Ammon's horn (tissue), 1 donor: Measurements from ENCODE around the gene PRAC2.

Experiments
- DNase-seq: peaks from one replicate; pipeline ENCODE4 v3.0.0-alpha.2; 2016; ENCODE audit warnings: low spot score

PRAC2 gene

DNA sequence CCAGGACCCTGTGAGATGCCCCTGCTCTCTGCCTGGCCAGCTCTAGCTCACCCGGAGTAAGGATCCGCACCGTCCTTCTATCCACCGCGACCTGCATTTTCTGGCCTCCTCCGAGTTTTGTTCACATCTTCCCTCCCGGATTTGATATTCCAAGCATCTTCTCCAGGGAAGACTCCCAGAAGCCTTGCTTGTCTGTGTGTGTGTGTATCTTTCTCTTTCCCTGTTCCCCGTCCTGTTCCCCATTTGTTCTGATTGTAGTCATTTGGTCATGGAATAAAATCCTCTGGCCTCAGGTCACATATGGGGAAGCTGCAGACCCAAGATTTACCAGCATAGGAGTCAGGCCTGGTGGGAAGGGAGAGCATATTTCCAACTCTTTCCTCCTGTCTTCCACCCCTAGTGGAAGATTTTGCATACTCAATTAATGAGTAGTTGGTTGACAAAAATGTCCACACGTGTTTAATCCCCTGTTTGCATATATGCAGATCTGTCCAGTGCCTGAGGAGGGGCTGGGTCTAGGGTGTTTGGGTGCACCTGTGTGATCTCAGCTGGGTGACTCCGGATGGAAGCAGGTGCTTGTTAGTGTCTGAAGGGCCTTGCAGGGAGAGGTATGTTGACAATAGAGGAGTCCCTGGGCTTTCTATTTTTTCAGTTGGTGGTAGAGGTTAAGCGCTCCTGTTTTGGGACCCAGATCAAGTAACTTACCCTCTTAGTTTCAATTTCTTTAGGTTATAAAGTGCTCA, 2.5 kb upstream of the PRAC2 start:
- DNase-seq = no peak

- DNase-seq = no peak
Measured at GRCh38 chr17:48721009-48721402, 2.0 kb upstream of the PRAC2 start.

- DNase-seq = no peak
Measured at GRCh38 chr17:48722201-48722907, 631 bp upstream of the PRAC2 start, which contains the start of gene PRAC1. Gene PRAC1, minus strand, starts transcription at chr17:48722518. Its CDS starts 126 bp downstream, at chr17:48722392.

GRCh38 chr17:48723423-48724250, 652 bp downstream of the PRAC2 start:
- no peak for DNase-seq

DNA sequence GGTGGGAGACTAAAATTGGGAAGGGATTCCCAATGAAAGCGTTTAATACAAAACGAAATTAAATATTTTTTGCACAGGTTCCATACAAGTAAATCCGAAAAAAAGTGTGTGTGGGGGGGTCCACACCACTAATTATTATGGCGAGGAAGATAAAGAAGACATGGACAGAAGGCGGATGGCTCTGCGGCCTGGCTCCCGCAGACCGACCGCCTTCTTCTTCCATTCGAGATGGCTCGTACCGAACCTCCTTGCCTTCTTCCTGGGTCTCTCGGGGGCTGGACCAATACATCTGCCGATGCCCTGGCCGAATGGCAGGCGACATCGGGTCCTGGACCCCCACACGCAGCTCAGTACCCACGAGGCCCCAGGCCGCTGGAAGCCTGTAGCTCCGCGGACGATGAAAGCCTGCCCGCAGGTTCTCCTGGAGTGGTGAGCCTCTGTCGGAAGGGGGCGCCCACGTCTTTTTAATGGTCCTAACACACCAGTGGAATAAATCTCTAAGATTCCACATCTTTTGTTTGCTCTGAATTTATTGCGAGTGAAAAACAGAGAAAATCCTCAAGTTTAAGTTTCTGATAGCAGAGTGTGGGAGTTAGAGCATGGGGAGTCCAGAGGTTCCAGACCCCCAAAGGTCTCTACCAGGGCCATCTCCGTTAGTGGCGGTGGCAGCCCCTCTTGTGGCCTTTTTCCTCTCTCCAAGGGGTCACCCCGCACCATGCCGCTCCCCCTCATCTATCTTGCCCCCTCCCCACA, 1.4 kb downstream of the PRAC2 start:
- peak; percentile 68 for DNase-seq

- no peak for DNase-seq
Measured at GRCh38 chr17:48725004-48725287, 2.0 kb downstream of the PRAC2 start.

DNA sequence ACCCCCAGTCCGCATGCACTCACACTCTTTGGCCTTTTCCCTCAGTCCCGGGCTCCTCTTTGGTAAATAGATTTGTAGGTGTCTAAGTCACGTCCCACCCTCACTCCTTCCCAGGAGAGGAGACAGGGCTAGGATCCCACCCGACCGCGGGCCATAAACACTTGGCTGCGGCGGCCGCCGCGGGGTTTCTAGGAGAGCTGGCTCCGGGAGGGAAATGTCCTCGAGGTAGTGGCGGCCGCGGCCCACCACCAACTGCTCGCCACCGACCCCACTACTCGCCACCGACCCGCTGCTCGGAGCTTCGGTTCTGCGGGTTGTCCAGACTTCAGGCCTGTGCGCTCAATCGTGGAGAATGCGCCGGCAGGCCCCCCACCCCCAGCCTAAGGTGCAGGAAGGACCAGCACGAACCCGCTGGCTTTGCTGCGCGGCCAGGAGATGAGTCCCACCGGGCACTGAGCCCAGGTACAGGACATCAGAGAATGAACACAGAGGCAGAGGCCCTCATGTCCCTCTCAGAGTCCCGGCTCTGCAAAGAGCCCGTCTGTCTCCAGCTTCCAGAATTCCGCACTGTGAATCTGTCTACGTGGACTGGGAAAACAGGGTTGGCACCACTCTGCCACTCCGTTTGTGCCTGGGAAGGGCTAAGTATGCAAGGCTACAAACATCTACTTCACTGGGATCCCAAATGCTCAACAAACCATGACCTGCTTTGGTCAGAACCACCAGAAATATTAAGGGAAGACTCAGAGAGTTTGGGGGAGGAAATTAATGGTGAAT, 2.5 kb downstream of the PRAC2 start:
- DNase-seq = no peak

- DNase-seq = no peak
Measured at GRCh38 chr17:48726114-48726915, 3.3 kb downstream of the PRAC2 start.

DNA sequence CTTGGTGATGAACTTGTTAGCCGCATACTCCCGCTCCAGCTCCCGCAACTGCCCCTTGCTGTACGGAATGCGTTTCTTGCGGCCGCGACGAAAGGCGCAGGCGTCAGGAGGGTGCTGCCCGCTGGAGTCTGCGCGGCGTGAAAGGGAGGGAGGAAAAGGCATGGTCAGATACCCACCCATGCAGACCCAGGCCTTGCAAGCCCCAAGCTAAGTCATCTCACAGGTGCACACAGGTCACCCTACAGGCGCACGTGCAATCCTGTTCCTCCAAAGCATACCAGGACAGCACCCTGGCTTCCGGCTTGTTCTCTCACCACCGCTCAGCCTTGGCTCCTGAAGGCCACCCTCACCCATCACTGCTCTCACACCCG, 3.9 kb downstream of the PRAC2 start:
- DNase-seq = no peak

DNA sequence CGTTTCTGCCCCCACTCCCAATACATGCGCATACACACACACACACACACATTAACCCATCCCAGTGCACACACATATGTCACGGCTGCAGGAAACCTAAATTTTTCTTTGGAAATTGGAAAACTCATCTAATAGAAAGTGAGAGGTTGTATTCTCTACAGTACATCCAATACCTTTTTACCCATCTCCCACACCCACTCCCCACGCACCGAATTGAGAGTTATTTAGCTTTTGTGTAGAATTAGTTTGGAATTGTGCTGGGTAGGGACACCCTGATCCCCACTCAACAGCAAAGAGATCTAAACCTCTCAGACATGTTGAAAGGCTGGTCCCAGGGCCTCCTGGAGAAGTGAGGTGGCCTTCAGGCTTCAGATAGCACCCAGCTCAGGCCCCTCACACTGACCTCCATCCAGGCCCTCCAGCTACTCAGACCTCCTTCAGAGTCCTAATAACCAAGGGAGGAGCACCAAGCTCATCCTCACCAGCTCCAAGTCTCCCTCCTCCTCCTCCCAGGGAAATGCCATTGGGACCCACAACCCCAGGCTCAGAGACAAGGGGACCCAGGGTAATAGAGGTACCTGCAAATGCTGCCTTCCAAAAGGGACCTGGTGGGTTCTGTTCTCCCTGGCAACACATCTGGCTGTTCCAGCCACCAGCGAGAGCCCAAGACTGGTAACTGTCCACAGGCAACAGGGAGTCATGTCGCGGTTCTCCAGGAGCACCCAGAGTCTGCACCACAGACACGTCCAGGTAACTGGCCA, 4.6 kb downstream of the PRAC2 start:
- DNase-seq = no peak

GRCh38 chr17:48728232-48729231, 5.5 kb downstream of the PRAC2 start, which contains the start of gene HOXB13:
Gene HOXB13, minus strand, starts transcription at chr17:48728750. Its CDS starts 157 bp downstream, at chr17:48728593.
- no peak for DNase-seq

DNA sequence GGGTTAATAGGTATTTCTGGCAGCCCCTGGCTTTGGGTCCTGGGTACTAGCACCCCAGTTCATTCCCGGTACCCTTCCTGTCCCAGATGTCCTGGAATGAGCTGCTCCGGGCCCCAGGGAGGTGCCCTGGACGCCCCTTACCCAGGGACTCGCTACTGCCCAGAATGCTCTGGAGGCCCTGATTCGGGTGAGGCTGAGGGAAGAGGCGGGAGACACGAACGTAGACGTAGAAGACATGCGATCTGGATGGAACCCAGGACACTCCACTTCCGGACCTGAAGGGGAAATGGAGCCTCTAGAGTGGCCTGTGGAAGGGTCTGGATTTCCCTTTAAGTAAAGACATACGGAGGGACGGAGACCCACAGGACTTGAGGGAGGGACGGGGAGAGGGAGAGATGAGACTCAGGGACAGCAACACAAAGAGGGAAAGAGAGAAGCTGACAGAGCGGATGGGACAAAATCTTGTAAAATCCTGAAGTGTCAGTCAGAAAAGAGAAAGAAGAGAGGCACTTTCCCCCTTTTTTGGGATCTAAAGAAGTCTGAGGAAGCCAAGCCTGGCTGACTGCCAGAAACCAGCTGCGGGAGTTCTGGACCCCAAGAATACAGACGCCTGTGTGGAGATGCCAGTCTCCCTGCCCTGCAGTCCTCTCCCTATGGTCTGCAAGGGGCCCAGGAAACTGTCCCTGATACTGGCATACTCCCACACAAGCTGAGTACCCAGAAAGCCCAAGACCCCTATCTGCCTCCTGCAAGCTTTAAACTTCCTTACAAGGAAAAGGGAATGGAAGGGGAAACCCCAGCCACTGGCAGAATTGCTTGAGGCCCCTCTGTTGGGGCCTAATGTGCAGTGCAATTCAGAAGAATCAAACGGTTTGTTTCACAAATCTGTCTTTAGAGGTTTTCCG, 6.6 kb downstream of the PRAC2 start:
- no peak for DNase-seq

DNA sequence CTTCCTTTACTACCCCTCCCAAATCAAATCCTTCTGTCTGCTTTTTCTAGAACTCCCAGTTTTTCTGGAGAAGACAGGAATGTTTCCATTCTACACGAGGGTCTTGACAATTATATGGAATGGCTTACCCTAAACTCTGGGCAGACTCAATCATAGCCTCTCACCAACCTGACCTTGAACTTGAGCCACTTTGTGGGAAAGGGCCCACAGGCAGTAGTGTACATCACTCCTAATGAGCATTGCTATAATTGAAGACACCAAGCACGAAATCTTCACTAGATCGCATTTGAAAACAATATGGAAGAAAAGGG, 7.2 kb downstream of the PRAC2 start:
- DNase-seq = no peak

- no peak for DNase-seq
Measured at GRCh38 chr17:48731355-48731754, 8.4 kb downstream of the PRAC2 start.

DNA sequence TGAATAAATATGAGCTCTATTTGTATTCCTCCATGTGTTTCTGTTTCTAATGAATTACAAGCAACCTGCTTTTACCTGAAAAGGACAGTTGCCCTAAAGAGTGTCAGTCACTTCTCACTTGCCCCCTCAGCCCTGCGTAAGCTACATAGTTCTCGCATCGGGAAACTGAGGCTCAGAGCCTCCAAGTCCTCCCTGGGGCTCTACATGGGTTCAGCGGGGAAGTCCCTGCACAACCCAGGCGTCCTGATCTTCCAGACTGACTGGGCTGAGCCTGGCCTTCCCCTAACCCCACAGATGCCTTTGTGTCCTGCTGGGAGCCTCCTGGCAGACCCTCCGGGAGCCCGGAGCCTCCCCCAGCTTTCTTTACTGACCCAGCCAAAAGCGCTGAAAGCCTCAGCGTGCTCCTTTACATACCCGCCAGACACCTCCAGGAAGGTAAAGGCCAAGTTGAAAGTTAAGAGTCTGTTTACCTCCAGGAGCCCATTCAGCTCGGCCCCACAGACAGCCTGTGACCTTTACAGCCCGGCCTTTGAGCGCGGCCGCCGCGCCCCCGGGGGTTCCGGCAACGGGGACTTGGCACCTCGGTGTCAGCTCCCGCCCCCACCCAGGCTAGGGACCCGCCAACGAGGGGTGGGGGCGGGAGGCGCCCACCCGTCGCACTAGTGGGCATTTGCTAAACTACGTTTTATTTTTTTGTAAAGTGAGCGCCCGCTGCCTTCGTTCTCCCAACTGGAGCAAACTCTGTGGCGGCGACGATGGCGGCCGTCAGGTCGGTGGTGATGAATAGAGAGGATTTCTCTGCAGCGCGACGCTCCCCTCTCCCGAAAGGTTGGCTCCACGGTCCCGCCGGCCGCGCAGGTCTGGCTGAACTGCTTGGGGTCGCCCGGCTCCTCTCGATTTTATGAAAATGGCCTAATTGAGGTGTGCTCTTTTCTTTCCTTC, 10.0 kb downstream of the PRAC2 start:
- DNase-seq = no peak

DNA sequence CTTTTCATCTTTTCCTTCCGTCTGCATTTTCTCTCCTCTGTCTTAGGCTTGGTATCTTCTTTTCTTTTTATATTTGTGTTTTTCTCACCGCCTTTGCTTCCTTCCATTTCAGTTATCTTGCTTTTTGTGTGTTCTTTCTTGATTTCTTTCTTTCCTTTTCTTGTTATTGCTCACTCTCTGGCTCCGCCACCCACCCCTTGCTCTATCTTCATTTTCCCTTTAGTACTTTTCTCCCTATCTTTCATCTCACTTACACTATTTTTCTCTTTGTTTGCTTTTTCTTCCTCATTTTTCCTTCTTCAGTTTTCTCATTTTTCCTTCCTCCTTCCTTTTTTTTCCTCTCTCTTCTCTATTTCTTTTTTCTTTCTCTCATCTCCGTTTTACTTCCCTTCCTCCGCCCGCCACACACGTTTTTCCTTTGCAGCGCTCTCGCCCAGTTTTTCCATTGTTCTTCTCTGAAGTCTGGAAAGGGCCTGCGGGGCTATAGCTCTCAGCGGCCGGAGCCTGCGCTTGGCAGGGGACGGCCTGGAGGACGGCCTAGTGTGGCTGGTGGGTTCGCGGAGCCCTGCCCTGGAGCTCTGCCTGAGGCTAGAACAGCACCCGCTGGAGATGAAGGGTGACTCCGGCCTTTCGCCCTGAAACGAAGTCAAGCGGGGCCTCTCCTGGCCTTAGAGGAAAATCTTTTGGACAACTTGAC, 10.8 kb downstream of the PRAC2 start:
- DNase-seq = no peak
